Activated CD4-positive, alpha-beta T cell treated with anti-CD3 and anti-CD28 coated beads, Interleukin-2, amount 10 ng/mL, durations not matched to agents 7 days and 5 days (primary cell): ENCODE measurements around the gene PLA2G4F. TPM values are rescaled to one million over a fixed set of nuclear protein-coding genes. Genes with fewer than 3 reads are reported as not detected.

Source experiments
- CTCF ChIA-PET: fragments of 350-600 bp; sonication (Branson Sonifier 250); formaldehyde crosslinking; loops from one replicate; lab custom pipeline; 2021; ENCODE audit warnings: antibody characterized with exemption; lab: Charles Lee
- POLR2A ChIA-PET: fragments of 350-600 bp; sonication (Branson Sonifier 250); formaldehyde crosslinking; loops from one replicate; lab custom pipeline; 2021; ENCODE audit warnings: antibody characterized with exemption; lab: Charles Lee
- DNase-seq: peaks from one replicate; pipeline ENCODE4 v3.0.0-alpha.2; 2020
- H3K27ac Mint-ChIP-seq: one replicate; pipeline ENCODE4 v1.8.0; 2021; ENCODE audit warnings: mild to moderate bottlenecking, moderate library complexity, mixed read lengths
- H3K27me3 Mint-ChIP-seq: one replicate; pipeline ENCODE4 v1.8.0; 2021; ENCODE audit warnings: mixed read lengths
- H3K36me3 Mint-ChIP-seq: one replicate; pipeline ENCODE4 v1.8.0; 2021; ENCODE audit warnings: low read depth, mixed read lengths
- H3K4me1 Mint-ChIP-seq: one replicate; pipeline ENCODE4 v1.8.0; 2021; ENCODE audit warnings: mixed read lengths
- H3K4me3 Mint-ChIP-seq: one replicate; pipeline ENCODE4 v1.8.0; 2021; ENCODE audit warnings: mild to moderate bottlenecking, moderate library complexity, mixed read lengths
- H3K9me3 Mint-ChIP-seq: one replicate; pipeline ENCODE4 v1.8.0; 2021; ENCODE audit warnings: mixed read lengths
- total RNA-seq, 2 experiments: library from RNA; stranded (reverse); gene quantifications; one replicate each; pipeline ENCODE4 v1.2.3, GENCODE V29; 2021

The PLA2G4F gene
- total RNA-seq, 2 experiments from 2014 or later, result not detected

GRCh38 chr15:42184296-42184695, 27.9 kb upstream of the PLA2G4F start:
- H3K9me3 Mint-ChIP-seq, result no peaks in the 10 kb centered on the region
- DNase-seq, result no peak
- H3K27ac Mint-ChIP-seq, result no peak overlapping the region
- no peaks in the 10 kb centered on the region for H3K27me3 Mint-ChIP-seq
- POLR2A ChIA-PET, result no interaction called here
- CTCF ChIA-PET, result no interaction called here
- H3K4me3 Mint-ChIP-seq, result no peak overlapping the region
- peaks cover 1% of the 10 kb centered on the region for H3K4me1 Mint-ChIP-seq
- H3K36me3 Mint-ChIP-seq, result peaks cover 54% of the 10 kb centered on the region

GRCh38 chr15:42182961-42183360, 26.5 kb upstream of the PLA2G4F start:
- no peak overlapping the region for H3K27ac Mint-ChIP-seq

GRCh38 chr15:42182328-42182886, 26.0 kb upstream of the PLA2G4F start:
- Mint-ChIP-seq H3K4me3 (no peak overlapping the region), H3K27ac (no peak overlapping the region), H3K4me1 (peaks cover 1% of the 10 kb centered on the region), H3K36me3 (peaks cover 47% of the 10 kb centered on the region), H3K27me3 (no peaks in the 10 kb centered on the region), H3K9me3 (no peaks in the 10 kb centered on the region)
- ChIA-PET POLR2A (no interaction called here), CTCF (no interaction called here)
- no peak for DNase-seq

More at GRCh38 chr15:42182961-42183360, 26.5 kb upstream of the PLA2G4F start:
- ChIA-PET CTCF (interaction anchor here (0.7 kb wide), 1 partner anchor 275 kb away, joined by 3 read pairs; no protein-coding TSS in a partner anchor), POLR2A (no interaction called here)
- DNase-seq, result no peak
- H3K4me1 Mint-ChIP-seq, result peaks cover 1% of the 10 kb centered on the region
- no peak overlapping the region for H3K4me3 Mint-ChIP-seq
- H3K27me3 Mint-ChIP-seq, result no peaks in the 10 kb centered on the region
- no peaks in the 10 kb centered on the region for H3K9me3 Mint-ChIP-seq
- H3K36me3 Mint-ChIP-seq, result peaks cover 51% of the 10 kb centered on the region

GRCh38 chr15:42178056-42178455, 21.6 kb upstream of the PLA2G4F start:
- no peaks in the 10 kb centered on the region for H3K27me3 Mint-ChIP-seq
- no peaks in the 10 kb centered on the region for H3K4me1 Mint-ChIP-seq
- CTCF ChIA-PET, result interaction anchor here (0.9 kb wide), 1 partner anchor 17 kb away, joined by 3 read pairs; no protein-coding TSS in a partner anchor
- peaks cover 38% of the 10 kb centered on the region for H3K36me3 Mint-ChIP-seq
- H3K27ac Mint-ChIP-seq, result no peak overlapping the region
- DNase-seq, result no peak
- POLR2A ChIA-PET, result interaction anchor here (0.6 kb wide), 1 partner anchor 8 kb away, joined by 4 read pairs; no protein-coding TSS in a partner anchor
- H3K9me3 Mint-ChIP-seq, result no peaks in the 10 kb centered on the region
- no peak overlapping the region for H3K4me3 Mint-ChIP-seq

- peaks cover 15% of the 10 kb centered on the region for H3K4me1 Mint-ChIP-seq
- DNase-seq, result no peak
- no peaks in the 10 kb centered on the region for H3K9me3 Mint-ChIP-seq
- ChIA-PET POLR2A (no interaction called here), CTCF (interaction anchor here (0.6 to 1.4 kb wide), 2 partner anchors 15 to 156 kb away, joined by 3 to 4 read pairs; no protein-coding TSS in a partner anchor)
- peaks cover 49% of the 10 kb centered on the region for H3K36me3 Mint-ChIP-seq
- H3K27me3 Mint-ChIP-seq, result no peaks in the 10 kb centered on the region
- H3K4me3 Mint-ChIP-seq, result no peak overlapping the region
- H3K27ac Mint-ChIP-seq, result peak overlapping the region; percentile 67
These were observed 19.2 kb upstream of the PLA2G4F start for GRCh38 chr15:42175671-42176070.

- Mint-ChIP-seq H3K36me3 (peaks cover 56% of the 10 kb centered on the region), H3K4me3 (no peak overlapping the region)
- POLR2A ChIA-PET, result no interaction called here
These were observed 16.0 kb upstream of the PLA2G4F start for GRCh38 chr15:42172475-42172874.

GRCh38 chr15:42171795-42172194, 15.4 kb upstream of the PLA2G4F start:
- Mint-ChIP-seq H3K27me3 (no peaks in the 10 kb centered on the region), H3K9me3 (no peaks in the 10 kb centered on the region), H3K36me3 (peaks cover 60% of the 10 kb centered on the region), H3K4me3 (no peak overlapping the region), H3K27ac (peak overlapping the region; percentile 31), H3K4me1 (peaks cover 21% of the 10 kb centered on the region)
- POLR2A ChIA-PET, result interaction anchor here (0.7 kb wide), 1 partner anchor 59 kb away, joined by 3 read pairs; no protein-coding TSS in a partner anchor
- DNase-seq, result no peak
- CTCF ChIA-PET, result no interaction called here

More at GRCh38 chr15:42172475-42172874, 16.0 kb upstream of the PLA2G4F start:
- CTCF ChIA-PET, result no interaction called here
- Mint-ChIP-seq H3K27ac (peak overlapping the region; percentile 4), H3K9me3 (no peaks in the 10 kb centered on the region), H3K4me1 (peaks cover 21% of the 10 kb centered on the region), H3K27me3 (no peaks in the 10 kb centered on the region)
- no peak for DNase-seq

- Mint-ChIP-seq H3K4me1 (peaks cover 21% of the 10 kb centered on the region), H3K27me3 (no peaks in the 10 kb centered on the region), H3K9me3 (no peaks in the 10 kb centered on the region), H3K4me3 (no peak overlapping the region), H3K27ac (peak overlapping the region; percentile 31), H3K36me3 (peaks cover 64% of the 10 kb centered on the region)
- CTCF ChIA-PET, result no interaction called here
- POLR2A ChIA-PET, result interaction anchor here (0.7 kb wide), 1 partner anchor 58 kb away, joined by 3 read pairs; no protein-coding TSS in a partner anchor
- no peak for DNase-seq
These were observed 14.7 kb upstream of the PLA2G4F start for GRCh38 chr15:42171122-42171521.

- Mint-ChIP-seq H3K4me1 (peaks cover 12% of the 10 kb centered on the region), H3K27ac (no peak overlapping the region), H3K27me3 (no peaks in the 10 kb centered on the region), H3K36me3 (peaks cover 49% of the 10 kb centered on the region), H3K4me3 (no peak overlapping the region), H3K9me3 (no peaks in the 10 kb centered on the region)
- DNase-seq, result no peak
- CTCF ChIA-PET, result no interaction called here
- POLR2A ChIA-PET, result no interaction called here
These were observed 9.9 kb upstream of the PLA2G4F start for GRCh38 chr15:42166225-42166940.

GRCh38 chr15:42165106-42165505, 8.7 kb upstream of the PLA2G4F start:
- POLR2A ChIA-PET, result no interaction called here
- Mint-ChIP-seq H3K27me3 (no peaks in the 10 kb centered on the region), H3K36me3 (peaks cover 44% of the 10 kb centered on the region), H3K4me1 (peaks cover 2% of the 10 kb centered on the region), H3K4me3 (no peak overlapping the region), H3K9me3 (no peaks in the 10 kb centered on the region), H3K27ac (peak overlapping the region; percentile 28)
- DNase-seq, result no peak
- CTCF ChIA-PET, result no interaction called here

- Mint-ChIP-seq H3K27ac (no peak overlapping the region), H3K4me1 (no peaks in the 10 kb centered on the region), H3K4me3 (no peak overlapping the region), H3K27me3 (no peaks in the 10 kb centered on the region), H3K9me3 (no peaks in the 10 kb centered on the region), H3K36me3 (peaks cover 42% of the 10 kb centered on the region)
- ChIA-PET CTCF (interaction anchor here (0.8 to 1.5 kb wide), 2 partner anchors 10 to 44 kb away, joined by 3 to 4 read pairs; partner anchors contain the start of gene VPS39), POLR2A (no interaction called here)
- no peak for DNase-seq
These were observed 7.6 kb upstream of the PLA2G4F start for GRCh38 chr15:42163947-42164550.

GRCh38 chr15:42163291-42163690, 6.9 kb upstream of the PLA2G4F start:
- Mint-ChIP-seq H3K27ac (no peak overlapping the region), H3K4me3 (no peak overlapping the region), H3K27me3 (no peaks in the 10 kb centered on the region), H3K36me3 (peaks cover 48% of the 10 kb centered on the region), H3K9me3 (no peaks in the 10 kb centered on the region), H3K4me1 (no peaks in the 10 kb centered on the region)
- ChIA-PET POLR2A (no interaction called here), CTCF (interaction anchor here (0.8 to 1.5 kb wide), 2 partner anchors 9 to 45 kb away, joined by 3 to 4 read pairs; partner anchors contain the start of gene VPS39)
- no peak for DNase-seq

- POLR2A ChIA-PET, result no interaction called here
- Mint-ChIP-seq H3K9me3 (no peaks in the 10 kb centered on the region), H3K4me1 (no peaks in the 10 kb centered on the region), H3K27ac (no peak overlapping the region), H3K36me3 (peaks cover 27% of the 10 kb centered on the region), H3K4me3 (no peak overlapping the region), H3K27me3 (no peaks in the 10 kb centered on the region)
- no peak for DNase-seq
- CTCF ChIA-PET, result interaction anchor here (0.5 to 1.2 kb wide), 3 partner anchors 9 to 207 kb away, joined by 3 to 4 read pairs (median 3); no protein-coding TSS in a partner anchor
These were observed 3.7 kb upstream of the PLA2G4F start for GRCh38 chr15:42160136-42160535.
